Measurements from ENCODE around the gene DHCR7. TPM values are rescaled to one million over a fixed set of nuclear protein-coding genes. Genes with fewer than 3 reads are reported as not detected.

The DHCR7 gene
- polyA plus RNA-seq, 1 donor from 2014 or later, result 30.1 TPM

- H3K27ac ChIP-seq (ENCODE audit: low read length), result no peak overlapping the region
- H3K79me2 ChIP-seq (replicated peaks; ENCODE audit: insufficient read depth, low read length), result no peaks in the 10 kb centered on the region
- no peak overlapping the region for H3K4me2 ChIP-seq (ENCODE audit: low read length)
- no peaks in the 10 kb centered on the region for H3F3A ChIP-seq (ENCODE audit: insufficient read depth, low read length, poor library complexity, severe bottlenecking)
- H4K20me1 ChIP-seq (ENCODE audit: insufficient read depth), result no peaks in the 10 kb centered on the region
- H3K4me3 ChIP-seq (ENCODE audit: low read length), result no peak overlapping the region
- H3K9ac ChIP-seq (ENCODE audit: low read length), result no peak overlapping the region
- H3K36me3 ChIP-seq (ENCODE audit: insufficient read depth, low read length), result no peaks in the 10 kb centered on the region
- no peaks in the 10 kb centered on the region for H3K9me2 ChIP-seq (ENCODE audit: insufficient read depth, low read length)
- H2AFZ ChIP-seq (ENCODE audit: low read depth, low read length), result no peak overlapping the region
- H3K27me3 ChIP-seq (ENCODE audit: insufficient read depth, low read depth, low read length), result no peaks in the 10 kb centered on the region
- no peaks in the 10 kb centered on the region for H3K9me3 ChIP-seq (ENCODE audit: low read length)
- TF ChIP-seq SMC3 (conservative IDR thresholded peaks at IDR 0.05; ENCODE audit: poor library complexity) (no peak), CTCF (IDR thresholded peaks at IDR 0.05; ENCODE audit: poor library complexity, severe bottlenecking) (no peak)
These were observed 26.7 kb downstream of the DHCR7 start for GRCh38 chr11:71421392-71421950.

GRCh38 chr11:71420455-71421241, 27.5 kb downstream of the DHCR7 start:
- H3F3A ChIP-seq (ENCODE audit: insufficient read depth, low read length, poor library complexity, severe bottlenecking), result no peaks in the 10 kb centered on the region
- H3K36me3 ChIP-seq (ENCODE audit: insufficient read depth, low read length), result no peaks in the 10 kb centered on the region
- H4K20me1 ChIP-seq (ENCODE audit: insufficient read depth), result no peaks in the 10 kb centered on the region
- no peak overlapping the region for H2AFZ ChIP-seq (ENCODE audit: low read depth, low read length)
- H3K79me2 ChIP-seq (replicated peaks; ENCODE audit: insufficient read depth, low read length), result no peaks in the 10 kb centered on the region
- TF ChIP-seq SMC3 (conservative IDR thresholded peaks at IDR 0.05; ENCODE audit: poor library complexity) (peak; percentile 56), CTCF (IDR thresholded peaks at IDR 0.05; ENCODE audit: poor library complexity, severe bottlenecking) (peak; percentile 54), EZH2 (IDR thresholded peaks at IDR 0.05; ENCODE audit: borderline replicate concordance, insufficient read depth, low read length, poor library complexity, severe bottlenecking) (no peak), RAD21 (conservative IDR thresholded peaks at IDR 0.05) (peak; percentile 55), REST (IDR thresholded peaks at IDR 0.05; ENCODE audit: borderline replicate concordance) (no peak)
- H3K9me3 ChIP-seq (ENCODE audit: low read length), result no peaks in the 10 kb centered on the region
- no peak overlapping the region for H3K9ac ChIP-seq (ENCODE audit: low read length)
- no peak overlapping the region for H3K4me3 ChIP-seq (ENCODE audit: low read length)
- no peaks in the 10 kb centered on the region for H3K27me3 ChIP-seq (ENCODE audit: insufficient read depth, low read depth, low read length)
- no peak overlapping the region for H3K27ac ChIP-seq (ENCODE audit: low read length)
- no peak overlapping the region for H3K4me2 ChIP-seq (ENCODE audit: low read length)
- H3K9me2 ChIP-seq (ENCODE audit: insufficient read depth, low read length), result no peaks in the 10 kb centered on the region
